Stimulated activated CD8-positive, alpha-beta memory T cell treated with anti-CD3 and anti-CD28 coated beads, Interleukin-4, amount 100 ng/mL, for 1 hour (primary cell): ENCODE data around the gene ZNF543.
"Not testable (repeated sequence)": the region's sequence is repeated elsewhere in the genome, so short reads cannot be mapped to it uniquely, and the experiment has no call there.

ENCODE experiments used
- DNase-seq, 2 donors: peaks; one replicate each; pipeline ENCODE4 v3.0.0-alpha.2; 2020; ENCODE audit warnings: low read depth in 2 of 2, low spot score in 1 of 2

ZNF543 gene

GRCh38 chr19:57320180-57321084 is at the start of gene ZNF543:
Gene ZNF543 (plus strand): TSS chr19:57320472. CDS start chr19:57320854, 382 bp downstream.
- DNase-seq = peak; percentile 84 to 85

- DNase-seq = no peak
Observed at GRCh38 chr19:57271280-57271679, 49.0 kb upstream of the ZNF543 start.

- DNase-seq = no peak
Observed at GRCh38 chr19:57273014-57273413, 47.3 kb upstream of the ZNF543 start.

- DNase-seq = no peak
Observed at GRCh38 chr19:57276430-57276829, 43.8 kb upstream of the ZNF543 start.

- DNase-seq = not testable (repeated sequence)
Observed at GRCh38 chr19:57278481-57278880, 41.8 kb upstream of the ZNF543 start.

- peak; percentile 36 to 67 for DNase-seq
Observed at GRCh38 chr19:57279418-57280164, 40.7 kb upstream of the ZNF543 start.

- peak; percentile 94 to 96 for DNase-seq
Observed at GRCh38 chr19:57280165-57280961, 39.9 kb upstream of the ZNF543 start, which contains the start of gene ZNF460. Gene ZNF460 (plus strand): TSS chr19:57280485. CDS start chr19:57280807, 322 bp downstream.

- DNase-seq = no peak
Observed at GRCh38 chr19:57280962-57281400, 39.3 kb upstream of the ZNF543 start.

GRCh38 chr19:57282011-57282643 is 38.1 kb upstream of the ZNF543 start:
- DNase-seq = no peak

- DNase-seq = no peak
Observed at GRCh38 chr19:57288373-57288772, 31.9 kb upstream of the ZNF543 start.

- DNase-seq = no peak
Observed at GRCh38 chr19:57290970-57291369, 29.3 kb upstream of the ZNF543 start.

- no peak for DNase-seq
Observed at GRCh38 chr19:57292547-57292946, 27.7 kb upstream of the ZNF543 start.

GRCh38 chr19:57293719-57294118 is 26.6 kb upstream of the ZNF543 start:
- no peak for DNase-seq

GRCh38 chr19:57302020-57302465 is 18.2 kb upstream of the ZNF543 start:
- DNase-seq = no peak

GRCh38 chr19:57302727-57303401 is 17.4 kb upstream of the ZNF543 start:
- no peak for DNase-seq

- no peak for DNase-seq
Observed at GRCh38 chr19:57305056-57305455, 15.2 kb upstream of the ZNF543 start.

- no peak for DNase-seq
Observed at GRCh38 chr19:57308514-57308913, 11.8 kb upstream of the ZNF543 start.

GRCh38 chr19:57310792-57311191 is 9.5 kb upstream of the ZNF543 start:
- DNase-seq = no peak

- no peak for DNase-seq
Observed at GRCh38 chr19:57314146-57314545, 6.1 kb upstream of the ZNF543 start.

GRCh38 chr19:57317503-57317902 is 2.8 kb upstream of the ZNF543 start:
- DNase-seq = no peak
